Measurements from ENCODE around the gene RNF8. TPM values are rescaled to one million over a fixed set of nuclear protein-coding genes. Genes with fewer than 3 reads are reported as not detected.
"Not testable (repeated sequence)": the region's sequence is repeated elsewhere in the genome, so short reads cannot be mapped to it uniquely, and the experiment has no call there.

The RNF8 gene
- total and polyA plus RNA-seq, 2 of the 4 experiments (the other 2 are of a cell fraction), result 16.5 to 17.9 TPM

GRCh38 chr6:37307484-37307883, 46.3 kb upstream of the RNF8 start:
- dilution Hi-C loops (cut with HindIII; ENCODE audit: low sequenced_read_pairs, unreplicated experiment); H4K8ac ChIP-seq (ENCODE audit: low read depth in 2 of 2, low read length in 2 of 2); H3K4me3 ChIP-seq (ENCODE audit: insufficient read depth, low read depth, low read length); H3K9ac ChIP-seq (ENCODE audit: low read depth, low read length); H3K23ac ChIP-seq (ENCODE audit: low read depth, low read length); in situ Hi-C loops (cut with MboI; ENCODE audit: low sequenced_read_pairs); H2BK15ac ChIP-seq (ENCODE audit: low read depth, low read length); H2AK9ac ChIP-seq (replicated peaks; ENCODE audit: low read depth, low read length, poor library complexity); H4K20me1 ChIP-seq (ENCODE audit: insufficient read depth, low read length); H2AK5ac ChIP-seq (ENCODE audit: low read depth, low read length); H3K18ac ChIP-seq (ENCODE audit: low read depth, low read length); H3K27ac ChIP-seq (ENCODE audit: insufficient read depth, low read length); H3K9me3 ChIP-seq (ENCODE audit: control insufficient read depth, insufficient read depth, low read length); H3K4ac ChIP-seq (ENCODE audit: low read depth, low read length); H3K56ac ChIP-seq (ENCODE audit: extremely low read depth, insufficient read depth, low read length); ATAC-seq (ENCODE audit: low read depth); H4K91ac ChIP-seq (ENCODE audit: insufficient read depth, low read depth, low read length); H2BK5ac ChIP-seq (ENCODE audit: low read depth, low read length, poor library complexity, severe bottlenecking); H2BK20ac ChIP-seq (ENCODE audit: low read depth, low read length); H2BK120ac ChIP-seq (ENCODE audit: low read depth, low read length); H4K5ac ChIP-seq (ENCODE audit: low read depth, low read length); H3K14ac ChIP-seq (replicated peaks; ENCODE audit: low read depth, low read length); H2AFZ ChIP-seq (replicated peaks; ENCODE audit: low read length, poor library complexity); BruUV-seq (replicated peaks); DNase-seq; H3K79me1 ChIP-seq (ENCODE audit: low read depth in 1 of 2, low read length in 2 of 2); H3K27me3 ChIP-seq (ENCODE audit: control insufficient read depth, insufficient read depth, low read length); H3K4me2 ChIP-seq (ENCODE audit: low read depth, low read length); CTCF ChIA-PET; POLR2A ChIA-PET (ENCODE audit: unreplicated experiment); intact Hi-C loops (cut with micrococcal nuclease): not testable (repeated sequence)
- H3K9me1 ChIP-seq (ENCODE audit: insufficient read depth, low read length), result peaks cover 10% of the 10 kb centered on the region
- peaks cover 13% of the 10 kb centered on the region for H3K4me1 ChIP-seq (ENCODE audit: control insufficient read depth, insufficient read depth, low read length)
- peak; percentile 59 for TF ChIP-seq CEBPB (IDR thresholded peaks at IDR 0.05; ENCODE audit: low read depth, low read length)
- H3K36me3 ChIP-seq (ENCODE audit: control insufficient read depth, insufficient read depth, low read length), result peaks cover 23% of the 10 kb centered on the region
- no CpG with 5 or more reads among the region's 10 CpGs for WGBS, 2 experiments (ENCODE audit: extremely low coverage in 2 of 2, insufficient read length in 1 of 2)

Measured in IMR-90 (cell line).